NCI-H2081 treated with DMSO at 0.1 percent for 48 hours (cell line): Measurements from ENCODE around the gene TRIP12.
"Not testable (repeated sequence)": the region's sequence is repeated elsewhere in the genome, so short reads cannot be mapped to it uniquely, and the experiment has no call there.

Experiments used
- DNase-seq: peaks from one replicate; lab custom pipeline; 2025; lab: John Stamatoyannopoulos, UW

TRIP12 gene

DNA sequence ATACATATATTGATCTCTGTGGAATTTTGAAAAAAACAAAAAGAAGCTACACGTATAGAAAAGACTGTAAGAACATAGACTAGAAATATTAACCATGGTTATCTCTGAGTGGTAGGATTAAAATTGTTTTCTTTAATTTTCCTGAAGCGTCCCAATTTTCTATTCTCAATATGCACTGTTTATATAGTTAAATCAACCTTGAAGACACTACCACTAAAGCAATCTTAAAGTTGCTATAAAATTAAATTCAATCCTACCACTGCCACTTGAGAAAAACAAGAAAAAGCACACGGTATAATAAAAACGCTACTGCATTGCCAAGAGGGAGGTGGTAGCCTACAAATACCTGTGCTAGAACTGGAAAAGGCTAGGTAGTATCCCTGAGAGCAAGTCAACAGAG is 47.2 kb downstream of the TRIP12 start:
- DNase-seq: no peak

- no peak for DNase-seq
Measured at GRCh38 chr2:229873123-229873581, 48.7 kb downstream of the TRIP12 start.

- DNase-seq: no peak
Measured at GRCh38 chr2:229870903-229871656, 50.7 kb downstream of the TRIP12 start.

DNA sequence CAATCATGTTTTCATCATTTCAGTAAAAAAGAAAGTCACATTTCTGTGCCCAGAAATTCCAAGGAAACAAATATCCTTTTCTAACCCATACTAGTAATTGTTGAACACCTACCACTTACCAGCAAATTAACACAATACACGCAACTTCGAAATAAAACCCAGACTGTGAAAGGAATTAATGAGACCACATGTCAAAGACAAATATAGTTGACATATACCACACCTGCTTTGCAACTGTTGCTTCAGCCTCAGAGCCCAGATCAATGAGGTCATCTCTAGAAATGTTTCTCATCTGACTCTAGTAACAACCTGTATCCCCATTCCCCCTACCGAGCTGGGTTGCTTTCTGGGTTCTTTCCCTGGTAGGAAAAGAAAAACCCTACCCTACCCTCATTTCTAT is 52.6 kb downstream of the TRIP12 start:
- no peak for DNase-seq

DNA sequence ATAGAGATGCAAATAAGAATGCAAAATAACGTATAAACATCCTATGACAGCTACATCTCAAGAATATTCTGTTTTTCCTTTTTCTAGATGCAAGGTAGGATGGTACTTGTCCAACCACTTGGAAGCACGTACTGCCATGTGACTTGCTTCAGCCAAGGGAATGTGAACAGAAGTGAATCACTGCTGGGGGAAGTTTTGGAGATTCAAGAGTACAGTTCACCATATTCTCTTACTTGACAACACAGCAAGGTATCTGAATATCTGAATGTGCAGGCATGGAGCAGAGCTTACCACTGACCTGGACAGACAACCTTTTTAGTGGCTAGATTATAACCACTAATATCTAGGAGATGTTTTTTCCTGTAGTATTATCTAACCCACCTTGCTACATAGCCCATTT is 53.0 kb downstream of the TRIP12 start:
- no peak for DNase-seq

GRCh38 chr2:229865033-229865432 is 56.8 kb downstream of the TRIP12 start:
- no peak for DNase-seq

DNA sequence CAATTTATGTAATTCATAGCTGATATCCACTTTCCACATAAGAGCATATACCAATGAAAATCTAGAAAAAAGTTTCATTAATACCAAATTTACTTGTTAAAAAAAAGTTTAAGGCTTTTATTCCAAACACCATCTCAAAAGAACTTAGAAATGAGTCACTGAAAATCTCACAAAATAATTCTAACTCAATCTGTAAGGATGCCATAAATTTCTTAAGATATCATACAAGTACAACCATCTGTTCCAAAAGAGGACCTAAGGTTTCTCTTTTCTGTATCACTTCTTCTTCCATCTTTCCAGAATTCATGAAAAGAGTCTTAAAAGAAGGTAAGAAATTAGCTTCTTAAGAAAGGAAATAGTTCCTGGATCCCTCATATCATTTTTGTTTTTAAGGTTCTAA is 60.4 kb downstream of the TRIP12 start:
- no peak for DNase-seq

- DNase-seq: no peak
Measured at GRCh38 chr2:229860334-229860733, 61.5 kb downstream of the TRIP12 start.

DNA sequence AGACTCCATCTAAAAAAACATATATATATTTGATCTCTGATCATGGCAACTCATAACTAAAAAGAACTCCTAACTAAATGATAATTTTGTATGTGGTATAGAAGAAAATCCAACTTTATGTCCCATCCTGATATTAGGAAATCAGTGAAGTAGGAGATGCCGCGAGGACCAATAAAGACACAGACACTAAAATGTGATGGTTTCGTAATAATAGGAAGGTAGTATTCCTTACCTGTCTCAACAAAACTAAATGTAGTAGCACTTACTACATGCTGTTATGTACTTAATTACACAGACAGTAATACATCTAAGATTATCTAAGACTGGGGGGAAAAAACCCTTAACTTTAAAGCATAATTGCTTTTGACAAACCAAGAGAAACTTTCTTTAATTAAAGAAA is 63.5 kb downstream of the TRIP12 start:
- DNase-seq: no peak

- no peak for DNase-seq
Measured at GRCh38 chr2:229857634-229858033, 64.2 kb downstream of the TRIP12 start.

- DNase-seq: no peak
Measured at GRCh38 chr2:229856413-229856812, 65.4 kb downstream of the TRIP12 start.

GRCh38 chr2:229855116-229855515 is 66.7 kb downstream of the TRIP12 start:
- no peak for DNase-seq

GRCh38 chr2:229852565-229852964 is 69.2 kb downstream of the TRIP12 start:
- DNase-seq: no peak

- DNase-seq: no peak
Measured at GRCh38 chr2:229851870-229852269, 69.9 kb downstream of the TRIP12 start.

DNA sequence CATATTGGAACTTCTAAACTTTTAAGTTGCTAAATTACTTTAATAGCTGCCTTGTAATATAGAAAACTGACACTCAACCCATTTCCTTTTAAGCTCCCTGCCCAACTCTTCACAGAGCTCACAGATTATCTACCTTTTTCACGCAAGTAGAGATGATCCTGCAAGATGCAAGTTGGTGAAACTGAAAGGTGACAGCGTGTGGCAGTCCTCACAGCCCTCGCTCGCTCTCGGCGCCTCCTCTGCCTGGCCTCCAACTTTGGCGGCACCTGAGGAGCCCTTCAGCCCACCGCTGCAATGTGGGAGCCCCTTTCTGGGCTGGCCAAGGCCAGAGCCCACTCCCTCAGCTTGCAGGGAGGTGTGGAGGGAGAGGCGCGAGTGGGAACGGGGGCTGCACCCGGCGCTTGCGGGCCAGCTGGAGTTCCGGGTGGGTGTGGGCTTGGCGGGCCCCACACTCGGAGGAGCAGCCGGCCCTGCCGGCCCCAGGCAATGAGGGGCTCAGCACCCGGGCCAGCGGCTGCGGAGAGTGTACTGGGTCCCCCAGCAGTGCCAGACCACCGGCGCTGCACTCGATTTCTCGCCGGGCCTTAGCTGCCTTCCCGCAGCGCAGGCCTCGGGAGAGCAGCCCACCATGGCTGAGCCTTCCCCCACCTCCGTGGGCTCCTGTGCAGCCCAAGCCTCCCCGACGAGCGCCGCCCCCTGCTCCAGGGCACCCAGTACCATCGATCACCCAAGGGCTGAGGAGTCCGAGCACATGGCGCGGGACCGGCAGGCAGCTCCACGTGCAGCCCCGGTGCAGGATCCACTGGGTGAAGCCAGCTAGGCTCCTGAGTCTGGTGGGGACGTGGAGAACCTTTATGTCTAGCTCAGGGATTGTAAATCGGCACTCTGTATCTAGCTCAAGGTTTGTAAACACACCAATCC is 71.2 kb downstream of the TRIP12 start:
- DNase-seq: not testable (repeated sequence)

GRCh38 chr2:229849073-229849472 is 72.7 kb downstream of the TRIP12 start:
- no peak for DNase-seq

DNA sequence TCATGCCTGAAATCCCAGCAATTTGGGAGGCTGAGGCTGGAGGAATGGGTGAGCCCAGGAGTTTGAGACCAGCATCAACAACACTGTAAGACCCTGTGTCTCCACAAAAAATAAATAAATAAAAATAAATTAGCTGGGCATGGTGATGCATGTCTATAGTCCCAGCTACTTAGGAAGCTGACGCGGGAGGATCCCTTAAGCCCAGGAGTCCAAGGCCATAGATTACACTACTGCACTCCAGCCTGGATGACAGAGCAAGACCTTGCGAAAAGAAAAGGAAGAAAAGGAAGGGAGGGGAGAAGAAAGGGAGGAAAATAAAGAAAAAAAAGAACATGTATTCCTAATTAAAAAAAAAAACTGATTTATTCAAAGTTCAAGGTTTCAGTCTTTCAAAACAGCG is 78.2 kb downstream of the TRIP12 start:
- DNase-seq: no peak

DNA sequence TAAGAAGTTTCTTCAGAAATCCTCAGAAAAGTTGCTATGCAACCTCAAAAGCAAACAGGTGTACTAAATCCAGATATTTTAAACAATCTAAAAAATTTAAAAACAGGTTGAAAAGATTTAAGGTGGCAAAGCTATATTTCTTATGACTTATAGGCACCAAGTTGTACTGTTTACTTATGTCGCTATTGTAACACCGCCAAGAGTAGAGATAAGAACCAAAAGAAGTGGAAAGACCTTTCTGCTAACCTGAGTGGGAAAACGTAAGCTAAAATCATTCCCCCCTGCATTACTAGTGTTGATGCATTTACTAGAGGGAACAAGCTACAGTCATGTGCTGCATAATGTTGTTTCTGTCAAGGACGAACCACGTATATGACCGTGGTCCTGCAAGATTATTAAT is 83.1 kb downstream of the TRIP12 start:
- DNase-seq: no peak

GRCh38 chr2:229836847-229837246 is 85.0 kb downstream of the TRIP12 start:
- no peak for DNase-seq

GRCh38 chr2:229835596-229836283 is 86.1 kb downstream of the TRIP12 start:
- no peak for DNase-seq

GRCh38 chr2:229834368-229834767 is 87.4 kb downstream of the TRIP12 start:
- not testable (repeated sequence) for DNase-seq

- no peak for DNase-seq
Measured at GRCh38 chr2:229832510-229832898, 89.3 kb downstream of the TRIP12 start.
